WTC11 (cell line): Measurements from ENCODE around the gene KNDC1. TPM values are rescaled to one million over a fixed set of nuclear protein-coding genes. Genes with fewer than 3 reads are reported as not detected.
"Not testable (repeated sequence)": the region's sequence is repeated elsewhere in the genome, so short reads cannot be mapped to it uniquely, and the experiment has no call there.

Experiments
- ATAC-seq: fragments of 200-7000 bp; cut with Tn5 transposase; 2 replicates; pipeline ENCODE4 v1.10.0; 2021; ENCODE audit warnings: mild to moderate bottlenecking, moderate library complexity
- CTCF ChIA-PET: fragments of 300-600 bp; sonication (Branson Sonifier 250); formaldehyde crosslinking; loops from one replicate; lab custom pipeline; 2021; ENCODE audit warnings: antibody characterized with exemption; lab: Charles Lee
- POLR2A ChIA-PET: fragments of 350-600 bp; sonication (Branson Sonifier 250); formaldehyde crosslinking; loops from one replicate; lab custom pipeline; 2021; ENCODE audit warnings: antibody characterized with exemption; lab: Charles Lee
- DNase-seq: peaks from one replicate; pipeline ENCODE4 v3.0.0; 2021; ENCODE audit warnings: low spot score
- H3K27ac Mint-ChIP-seq: 2 replicates; pipeline ENCODE4 v1.8.0; 2021; ENCODE audit warnings: mixed read lengths
- H3K27me3 Mint-ChIP-seq: 2 replicates; pipeline ENCODE4 v1.8.0; 2021; ENCODE audit warnings: low read depth, mild to moderate bottlenecking, moderate library complexity, mixed read lengths
- H3K36me3 Mint-ChIP-seq: 2 replicates; pipeline ENCODE4 v1.8.0; 2021; ENCODE audit warnings: mixed read lengths
- H3K4me1 Mint-ChIP-seq: 2 replicates; pipeline ENCODE4 v1.8.0; 2022; ENCODE audit warnings: mixed read lengths
- H3K4me3 Mint-ChIP-seq: 2 replicates; pipeline ENCODE4 v1.8.0; 2021; ENCODE audit warnings: mild to moderate bottlenecking, moderate library complexity, mixed read lengths
- H3K9me3 Mint-ChIP-seq: 2 replicates; pipeline ENCODE4 v1.8.0; 2021; ENCODE audit warnings: mixed read lengths
- ATF1 ChIP-seq: sonication (generic); formaldehyde crosslinking; IDR thresholded peaks from 2 replicates; pipeline ENCODE4 v1.8.1; 2023; ENCODE audit warnings: mild to moderate bottlenecking, moderate library complexity, missing genetic modification reagents
- E2F4 ChIP-seq: sonication (generic); formaldehyde crosslinking; IDR thresholded peaks from 2 replicates; pipeline ENCODE4 v1.8.1; 2022; ENCODE audit warnings: low read depth, mild to moderate bottlenecking, moderate library complexity, missing genetic modification reagents, borderline replicate concordance
- E2F5 ChIP-seq: sonication (generic); formaldehyde crosslinking; IDR thresholded peaks from 2 replicates; pipeline ENCODE4 v1.8.1; 2022; ENCODE audit warnings: mild to moderate bottlenecking, moderate library complexity, missing genetic modification reagents
- FOXJ3 ChIP-seq: sonication (generic); formaldehyde crosslinking; IDR thresholded peaks from 2 replicates; pipeline ENCODE4 v1.9.0; 2021; ENCODE audit warnings: missing genetic modification reagents, mild to moderate bottlenecking, borderline replicate concordance
- FOXK1 ChIP-seq: sonication (generic); formaldehyde crosslinking; IDR thresholded peaks from 2 replicates; pipeline ENCODE4 v1.8.0; 2022; ENCODE audit warnings: mild to moderate bottlenecking, moderate library complexity, missing genetic modification reagents
- GABPB1 ChIP-seq: sonication (generic); formaldehyde crosslinking; IDR thresholded peaks from 2 replicates; pipeline ENCODE4 v1.8.1; 2023; ENCODE audit warnings: mild to moderate bottlenecking, missing genetic modification reagents
- GTF2I ChIP-seq: fragments of 250-450 bp; sonication (Bioruptor Pico); conservative IDR thresholded peaks from 2 replicates; pipeline ENCODE4 v1.4.0; 2021; ENCODE audit warnings: mild to moderate bottlenecking
- JAZF1 ChIP-seq: fragments of 250-450 bp; sonication (Bioruptor Pico); IDR thresholded peaks from 2 replicates; pipeline ENCODE4 v1.9.0; 2021; ENCODE audit warnings: moderate library complexity, mild to moderate bottlenecking, inconsistent platforms
- MAX ChIP-seq: sonication (generic); formaldehyde crosslinking; IDR thresholded peaks from 2 replicates; pipeline ENCODE4 v1.8.0; 2022; ENCODE audit warnings: mild to moderate bottlenecking, missing genetic modification reagents
- MLX ChIP-seq: sonication (generic); formaldehyde crosslinking; IDR thresholded peaks from 2 replicates; pipeline ENCODE4 v1.8.1; 2023; ENCODE audit warnings: mild to moderate bottlenecking, missing genetic modification reagents, moderate library complexity
- NFE2L1 ChIP-seq: sonication (generic); formaldehyde crosslinking; IDR thresholded peaks from 2 replicates; pipeline ENCODE4 v1.8.1; 2023; ENCODE audit warnings: missing genetic modification reagents
- NFYB ChIP-seq: sonication (generic); formaldehyde crosslinking; conservative IDR thresholded peaks from 2 replicates; pipeline ENCODE4 v1.8.0; 2022; ENCODE audit warnings: low read depth, missing genetic modification reagents
- NR3C1 ChIP-seq: sonication (generic); formaldehyde crosslinking; conservative IDR thresholded peaks from 2 replicates; pipeline ENCODE4 v1.8.1; 2023; ENCODE audit warnings: low read depth, mild to moderate bottlenecking, missing genetic modification reagents
- OVOL2 ChIP-seq: fragments of 250-450 bp; sonication (Bioruptor Pico); IDR thresholded peaks from 2 replicates; pipeline ENCODE4 v1.9.0; 2021; ENCODE audit warnings: mild to moderate bottlenecking, borderline replicate concordance
- RELA ChIP-seq: sonication (generic); formaldehyde crosslinking; IDR thresholded peaks from 2 replicates; pipeline ENCODE4 v1.8.1; 2022; ENCODE audit warnings: missing genetic modification reagents, mild to moderate bottlenecking, borderline replicate concordance
- USF1 ChIP-seq: sonication (generic); formaldehyde crosslinking; IDR thresholded peaks from 2 replicates; pipeline ENCODE4 v1.8.0; 2022; ENCODE audit warnings: mild to moderate bottlenecking, missing genetic modification reagents
- ZBTB21 ChIP-seq: sonication (generic); formaldehyde crosslinking; IDR thresholded peaks from 2 replicates; pipeline ENCODE4 v1.8.1; 2023; ENCODE audit warnings: mild to moderate bottlenecking, missing genetic modification reagents, borderline replicate concordance
- ZNF138 ChIP-seq: sonication (generic); formaldehyde crosslinking; conservative IDR thresholded peaks from 2 replicates; pipeline ENCODE4 v1.8.1; 2022; ENCODE audit warnings: mild to moderate bottlenecking, moderate library complexity, missing genetic modification reagents
- ZNF232 ChIP-seq: sonication (generic); formaldehyde crosslinking; IDR thresholded peaks from 2 replicates; pipeline ENCODE4 v1.8.0; 2022; ENCODE audit warnings: mild to moderate bottlenecking, missing genetic modification reagents
- ZNF416 ChIP-seq: fragments of 250-450 bp; sonication (Bioruptor Pico); IDR thresholded peaks from 2 replicates; pipeline ENCODE4 v1.9.0; 2021; ENCODE audit warnings: mild to moderate bottlenecking, inconsistent platforms
- ZNF423 ChIP-seq: fragments of 250-450 bp; sonication (Bioruptor Pico); IDR thresholded peaks from 2 replicates; pipeline ENCODE4 v2.1.2; 2022; ENCODE audit warnings: mild to moderate bottlenecking, moderate library complexity
- total RNA-seq: library from RNA; stranded (reverse); gene quantifications from 3 replicates; pipeline ENCODE4 v1.2.3, GENCODE V29; 2021

The KNDC1 gene
- total RNA-seq, 1 experiment from 2014 or later, result 26.6 TPM

- H3K4me1 Mint-ChIP-seq, result no peaks in the 10 kb centered on the region
Measured at GRCh38 chr10:133174689-133175263, 14.8 kb downstream of the KNDC1 start.

GRCh38 chr10:133175624-133176023, 15.6 kb downstream of the KNDC1 start:
- H3K9me3 Mint-ChIP-seq, result peaks cover 41% of the 10 kb centered on the region
- peaks cover 27% of the 10 kb centered on the region for H3K36me3 Mint-ChIP-seq
- CTCF ChIA-PET, H3K4me3 Mint-ChIP-seq, H3K27ac Mint-ChIP-seq, POLR2A ChIA-PET, ATAC-seq, DNase-seq, H3K27me3 Mint-ChIP-seq, H3K4me1 Mint-ChIP-seq: not testable (repeated sequence)

More at GRCh38 chr10:133174689-133175263, 14.8 kb downstream of the KNDC1 start:
- TF ChIP-seq E2F5 (CRISPR knock-in tag) (no peak), FOXJ3 (CRISPR knock-in tag) (no peak), JAZF1 (CRISPR knock-in tag) (no peak), NR3C1 (CRISPR knock-in tag) (no peak), NFYB (CRISPR knock-in tag) (no peak)
- H3K27ac Mint-ChIP-seq, result no peak overlapping the region
- no peak overlapping the region for H3K4me3 Mint-ChIP-seq
- H3K27me3 Mint-ChIP-seq, result no peaks in the 10 kb centered on the region; the same call in 1 of the 2 replicates
- ATAC-seq (no peak), DNase-seq (no peak)
- ChIA-PET CTCF (no interaction called here), POLR2A (no interaction called here)
- peaks cover 43% of the 10 kb centered on the region for H3K9me3 Mint-ChIP-seq
- peaks cover 30% of the 10 kb centered on the region for H3K36me3 Mint-ChIP-seq

GRCh38 chr10:133176546-133176945, 16.5 kb downstream of the KNDC1 start:
- no peak for ATAC-seq
- H3K4me1 Mint-ChIP-seq, result no peaks in the 10 kb centered on the region
- no peaks in the 10 kb centered on the region; the same call in 1 of the 2 replicates for H3K27me3 Mint-ChIP-seq
- CTCF ChIA-PET, result no interaction called here
- no peak for TF ChIP-seq RELA (CRISPR knock-in tag)
- POLR2A ChIA-PET, result no interaction called here
- H3K4me3 Mint-ChIP-seq, result no peak overlapping the region
- H3K27ac Mint-ChIP-seq, result no peak overlapping the region
- H3K36me3 Mint-ChIP-seq, result peaks cover 27% of the 10 kb centered on the region
- DNase-seq, result no peak
- peaks cover 41% of the 10 kb centered on the region for H3K9me3 Mint-ChIP-seq

- H3K9me3 Mint-ChIP-seq, result peaks cover 41% of the 10 kb centered on the region
Measured at GRCh38 chr10:133177380-133178157, 17.6 kb downstream of the KNDC1 start.

More at GRCh38 chr10:133177380-133178157, 17.6 kb downstream of the KNDC1 start:
- no peak for DNase-seq
- Mint-ChIP-seq H3K4me1 (no peaks in the 10 kb centered on the region), H3K27ac (peak overlapping the region; percentile 21), H3K4me3 (no peak overlapping the region), H3K27me3 (no peaks in the 10 kb centered on the region; the same call in 1 of the 2 replicates), H3K36me3 (peaks cover 27% of the 10 kb centered on the region)
- ChIA-PET POLR2A (no interaction called here), CTCF (no interaction called here)
- TF ChIP-seq NFE2L1 (CRISPR knock-in tag) (peak; percentile 69; the same call in 1 of the 2 replicates), E2F4 (CRISPR knock-in tag) (no peak), GABPB1 (no peak), MLX (CRISPR knock-in tag) (no peak), ZNF138 (0 out of 2 replicates have a peak, but pooled peaks have one; percentile 38), MAX (no peak), OVOL2 (no peak), NR3C1 (CRISPR knock-in tag) (peak; percentile 28; the same call in 1 of the 2 replicates), ATF1 (CRISPR knock-in tag) (no peak), ZBTB21 (CRISPR knock-in tag) (peak; percentile 63; the same call in 1 of the 2 replicates), GTF2I (no peak), ZNF416 (no peak), ZNF232 (CRISPR knock-in tag) (no peak), ZNF423 (no peak), FOXK1 (CRISPR knock-in tag) (no peak), USF1 (CRISPR knock-in tag) (no peak)
- no peak for ATAC-seq
